Measurements from ENCODE around the gene EEF1A2.

DNA sequence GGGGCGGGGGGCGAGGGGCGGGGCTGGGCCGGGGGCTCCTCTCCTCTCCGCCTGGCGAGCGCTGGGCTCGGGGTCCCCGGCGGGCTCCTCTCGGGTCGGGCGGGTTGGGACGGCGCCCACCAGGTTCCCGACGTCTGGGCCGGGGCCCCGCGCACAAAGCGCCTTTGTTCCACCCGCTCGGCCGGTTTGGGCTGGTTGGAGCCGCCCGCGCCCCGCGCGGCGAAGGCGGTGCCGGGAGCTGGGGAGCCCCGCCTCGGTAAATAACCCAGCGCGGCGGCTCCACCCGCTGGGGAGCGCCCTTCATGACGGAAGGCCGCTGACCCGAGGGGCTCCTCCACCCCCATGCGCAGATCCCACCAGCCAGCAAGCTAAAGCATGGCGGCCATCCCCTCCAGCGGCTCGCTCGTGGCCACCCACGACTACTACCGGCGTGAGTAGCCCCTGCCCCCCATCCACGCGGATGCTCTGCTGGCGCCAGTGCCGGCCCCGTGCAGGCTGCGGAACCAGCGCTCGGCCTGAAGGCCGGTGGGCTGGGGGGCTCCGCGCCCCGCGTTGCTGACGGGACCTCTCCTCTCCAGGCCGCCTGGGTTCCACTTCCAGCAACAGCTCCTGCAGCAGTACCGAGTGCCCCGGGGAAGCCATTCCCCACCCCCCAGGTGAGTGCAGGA is 22.2 kb upstream of the EEF1A2 start:
- TF ChIP-seq, protein P1, sequence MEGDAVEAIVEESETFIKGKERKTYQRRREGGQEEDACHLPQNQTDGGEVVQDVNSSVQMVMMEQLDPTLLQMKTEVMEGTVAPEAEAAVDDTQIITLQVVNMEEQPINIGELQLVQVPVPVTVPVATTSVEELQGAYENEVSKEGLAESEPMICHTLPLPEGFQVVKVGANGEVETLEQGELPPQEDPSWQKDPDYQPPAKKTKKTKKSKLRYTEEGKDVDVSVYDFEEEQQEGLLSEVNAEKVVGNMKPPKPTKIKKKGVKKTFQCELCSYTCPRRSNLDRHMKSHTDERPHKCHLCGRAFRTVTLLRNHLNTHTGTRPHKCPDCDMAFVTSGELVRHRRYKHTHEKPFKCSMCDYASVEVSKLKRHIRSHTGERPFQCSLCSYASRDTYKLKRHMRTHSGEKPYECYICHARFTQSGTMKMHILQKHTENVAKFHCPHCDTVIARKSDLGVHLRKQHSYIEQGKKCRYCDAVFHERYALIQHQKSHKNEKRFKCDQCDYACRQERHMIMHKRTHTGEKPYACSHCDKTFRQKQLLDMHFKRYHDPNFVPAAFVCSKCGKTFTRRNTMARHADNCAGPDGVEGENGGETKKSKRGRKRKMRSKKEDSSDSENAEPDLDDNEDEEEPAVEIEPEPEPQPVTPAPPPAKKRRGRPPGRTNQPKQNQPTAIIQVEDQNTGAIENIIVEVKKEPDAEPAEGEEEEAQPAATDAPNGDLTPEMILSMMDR (IDR thresholded peaks at IDR 0.05): peak in 1 of 4 experiments; percentile 8
- TF ChIP-seq POLR2A (IDR thresholded peaks at IDR 0.05): no peak

All from uterus (tissue), 2 donors.